Colonic mucosa (tissue), 4 donors: Measurements from ENCODE around the gene LRRC15. TPM values are rescaled to one million over a fixed set of nuclear protein-coding genes. Genes with fewer than 3 reads are reported as not detected.

Source experiments
- DNase-seq: peaks from one replicate; pipeline ENCODE4 v3.0.0-alpha.2; 2020
- H3K27ac ChIP-seq: fragments of 200-600 bp; one replicate; pipeline ENCODE4 v1.8.0; 2021
- H3K27me3 ChIP-seq: fragments of 200-600 bp; one replicate; pipeline ENCODE4 v1.8.0; 2021
- H3K36me3 ChIP-seq: fragments of 200-600 bp; one replicate; pipeline ENCODE4 v1.8.0; 2021
- H3K4me1 ChIP-seq: fragments of 200-600 bp; one replicate; pipeline ENCODE4 v1.8.0; 2021; ENCODE audit warnings: mild to moderate bottlenecking
- H3K4me3 ChIP-seq: fragments of 200-600 bp; one replicate; pipeline ENCODE4 v1.8.0; 2021
- H3K9ac ChIP-seq, 2 donors: one replicate each; pipeline ENCODE4 v1.7.0; 2013; ENCODE audit warnings: control low read depth in 2 of 2, low read depth in 2 of 2, low read length in 2 of 2
- H3K9me3 ChIP-seq: fragments of 200-600 bp; one replicate; pipeline ENCODE4 v1.8.0; 2021
- CTCF ChIP-seq: fragments of 200-600 bp; IDR thresholded peaks from one replicate; pipeline ENCODE4 v1.8.0; 2022; ENCODE audit warnings: antibody characterized with exemption, mild to moderate bottlenecking
- intact Hi-C: fragments of 100-400 bp; cut with DNase I; formaldehyde crosslinking; loops from one replicate; pipeline ENCODE4 v1.14.1; 2022
- total RNA-seq, 2 donors: library from RNA; stranded (reverse); fragmentation: NEBNext Ultra II Directional in 1 of 2; extraction: Animal tissue kit (Norgen Biotek cat#: 25700) in 1 of 2; gene quantifications; one replicate each; pipeline ENCODE4 v1.2.1, GENCODE V29; 2021
- donor health status: healthy.
- donor health status: DM: no; HTN: no; CAD: no.
- donor health status: DM: no; HTN: no; CAD: no.

The LRRC15 gene
- total RNA-seq, 2 donors from 2014 or later: 0.32 to 0.89 TPM

DNA sequence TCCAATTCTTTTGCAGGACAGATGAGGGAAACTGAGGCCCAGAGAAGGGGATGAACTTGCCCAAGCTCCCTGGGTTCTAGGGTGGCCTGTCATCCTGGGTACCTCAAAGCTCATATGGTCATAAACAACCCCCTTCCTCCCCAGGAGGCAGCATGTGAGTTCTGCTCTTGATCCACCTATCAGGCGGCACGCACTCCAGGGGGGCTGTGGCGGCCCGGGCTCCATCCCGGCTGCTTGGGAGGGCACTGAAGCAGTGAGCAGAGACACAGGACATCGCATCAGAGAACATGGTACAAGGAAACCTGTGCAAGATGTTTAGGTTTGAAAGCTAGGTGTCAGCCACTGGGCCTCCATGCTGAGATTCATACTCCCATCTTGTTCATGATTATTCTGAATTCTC, 52.6 kb downstream of the LRRC15 start:
- H3K4me1 ChIP-seq: peaks cover 4% of the 10 kb centered on the region
- no peak for DNase-seq

GRCh38 chr3:194315965-194316361, 53.6 kb downstream of the LRRC15 start:
- Histone ChIP-seq H3K27me3 (no peaks in the 10 kb centered on the region), H3K36me3 (no peaks in the 10 kb centered on the region), H3K27ac (no peak overlapping the region), H3K4me1 (peaks cover 4% of the 10 kb centered on the region), H3K9me3 (no peaks in the 10 kb centered on the region), H3K4me3 (no peak overlapping the region), H3K9ac (peak overlapping the region in 1 of 2 donors; percentile 80)
- no peak for TF ChIP-seq CTCF
- DNase-seq: no peak
- intact Hi-C loops: loop anchor here (2.0 to 5.0 kb wide), 2 partner anchors 535 to 654 kb away; no protein-coding TSS in a partner anchor

More for the DNA sequence above, 52.6 kb downstream of the LRRC15 start:
- no peak for TF ChIP-seq CTCF
- H3K36me3 ChIP-seq: no peaks in the 10 kb centered on the region
- intact Hi-C loops: loop anchor here (2.0 to 5.0 kb wide), 2 partner anchors 536 to 655 kb away; no protein-coding TSS in a partner anchor
- no peak overlapping the region for H3K9ac ChIP-seq
- no peak overlapping the region for H3K27ac ChIP-seq
- H3K4me3 ChIP-seq: no peak overlapping the region
- H3K27me3 ChIP-seq: no peaks in the 10 kb centered on the region
- H3K9me3 ChIP-seq: no peaks in the 10 kb centered on the region

DNA sequence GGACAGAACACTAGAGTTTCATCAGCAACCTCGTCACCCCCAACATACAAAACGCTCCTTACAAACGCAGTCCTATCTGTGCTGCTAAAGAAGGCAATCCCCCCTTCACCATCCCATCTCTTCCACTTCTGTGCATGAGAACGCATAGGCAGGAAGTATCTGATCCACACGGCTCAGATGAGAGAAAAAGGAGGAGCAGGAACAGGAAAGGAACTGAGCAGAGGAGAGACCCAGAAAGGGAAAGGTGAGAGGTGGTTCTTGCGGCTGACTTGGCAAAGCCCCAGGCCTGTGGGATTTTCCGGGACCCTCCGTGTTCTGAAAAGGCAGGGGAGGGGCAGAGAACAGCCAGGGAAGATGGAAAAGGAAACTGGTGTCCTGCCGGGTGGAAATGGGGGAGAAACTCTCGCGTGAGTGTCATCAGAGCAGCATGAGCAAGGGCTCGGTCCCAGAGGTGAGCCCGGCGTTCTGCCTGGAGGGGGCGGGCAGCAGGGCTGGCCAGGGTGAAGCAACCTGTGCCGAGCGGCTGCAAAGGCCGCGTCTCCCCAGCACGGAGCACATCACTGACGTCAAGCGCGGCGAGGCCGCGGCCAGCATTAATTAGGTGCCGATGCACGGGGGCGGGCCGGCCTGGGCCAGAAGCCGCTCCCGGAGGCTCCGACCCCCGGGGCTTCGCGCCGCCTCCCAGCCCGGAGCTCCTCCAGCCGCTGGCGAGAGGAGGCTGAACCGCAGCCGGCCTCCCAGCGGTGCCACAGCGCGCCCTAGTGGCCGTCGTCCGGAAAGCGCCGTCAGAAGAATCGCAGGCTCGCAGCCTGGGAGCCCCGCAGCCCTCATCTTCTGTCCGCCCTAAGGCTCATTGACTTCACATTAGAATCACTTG, 54.2 kb downstream of the LRRC15 start:
- Histone ChIP-seq H3K9me3 (no peaks in the 10 kb centered on the region), H3K27me3 (no peaks in the 10 kb centered on the region), H3K4me3 (peak overlapping the region; percentile 61), H3K36me3 (no peaks in the 10 kb centered on the region), H3K4me1 (peaks cover 4% of the 10 kb centered on the region), H3K27ac (peak overlapping the region; percentile 8), H3K9ac (peak overlapping the region; percentile 70 to 80)
- TF ChIP-seq CTCF: peak; percentile 96
- intact Hi-C loops: loop anchor here (5.0 kb wide), 1 partner anchor 653 kb away; no protein-coding TSS in a partner anchor
- DNase-seq: peak; percentile 88

- DNase-seq: no peak
- Histone ChIP-seq H3K27me3 (no peaks in the 10 kb centered on the region), H3K9me3 (no peaks in the 10 kb centered on the region), H3K9ac (peak overlapping the region in 1 of 2 donors; percentile 80), H3K27ac (no peak overlapping the region), H3K4me3 (no peak overlapping the region), H3K4me1 (peaks cover 4% of the 10 kb centered on the region), H3K36me3 (no peaks in the 10 kb centered on the region)
- intact Hi-C loops: loop anchor here (5.0 kb wide), 2 partner anchors 172 to 652 kb away; no protein-coding TSS in a partner anchor
- TF ChIP-seq CTCF: no peak
Measured at GRCh38 chr3:194314388-194315068, 55.0 kb downstream of the LRRC15 start.

DNA sequence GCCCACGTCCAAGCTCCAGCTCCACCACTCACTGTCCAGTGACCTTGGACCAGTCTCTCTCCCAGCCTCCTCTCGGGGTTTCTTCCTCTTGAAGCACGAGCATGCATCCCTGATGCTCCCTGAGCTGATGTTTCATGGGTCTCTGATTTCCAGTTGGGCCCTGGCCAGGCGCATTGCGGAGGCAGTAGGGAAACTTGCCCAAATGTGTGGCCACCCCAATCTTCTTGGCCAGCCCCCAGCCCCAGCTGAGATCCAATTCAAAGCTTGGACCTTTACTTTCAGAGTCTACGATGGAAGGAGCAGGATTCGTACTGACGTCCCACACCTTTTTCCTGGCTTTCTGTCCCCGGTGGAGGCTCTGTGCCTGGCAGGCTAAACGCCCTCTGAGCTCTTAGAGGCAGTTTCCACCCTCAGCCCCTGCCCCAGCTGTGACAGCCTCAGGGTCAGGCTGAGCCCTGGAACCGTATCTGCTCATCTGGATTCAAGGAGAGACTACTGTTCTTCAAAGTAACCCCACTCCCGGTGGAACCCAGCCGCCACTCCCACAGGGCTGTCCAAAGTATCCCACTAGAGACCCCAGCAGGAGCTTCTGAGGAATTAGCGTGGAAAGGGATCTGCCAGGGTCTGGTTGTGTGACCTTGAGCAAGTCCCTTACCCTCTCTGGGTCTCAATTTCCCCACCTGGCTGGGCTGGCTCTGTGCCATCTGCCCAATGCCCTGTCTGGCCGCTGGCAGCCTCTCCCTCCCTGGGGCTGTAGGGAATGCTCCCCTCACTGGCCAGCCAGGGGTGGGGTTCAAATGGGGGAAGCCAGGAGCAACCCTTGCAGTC, 55.8 kb downstream of the LRRC15 start:
- H3K27ac ChIP-seq: no peak overlapping the region
- peak; percentile 49 for DNase-seq
- intact Hi-C loops: loop anchor here (5.0 kb wide), 1 partner anchor 171 kb away; no protein-coding TSS in a partner anchor

More for the DNA sequence above, 55.8 kb downstream of the LRRC15 start:
- Histone ChIP-seq H3K4me1 (peaks cover 4% of the 10 kb centered on the region), H3K4me3 (no peak overlapping the region), H3K36me3 (no peaks in the 10 kb centered on the region), H3K27me3 (no peaks in the 10 kb centered on the region), H3K9me3 (no peaks in the 10 kb centered on the region), H3K9ac (no peak overlapping the region)
- no peak for TF ChIP-seq CTCF
